Mesothelial cell of epicardium (in vitro differentiated cells): ENCODE measurements around the gene BEAN1. TPM values are rescaled to one million over a fixed set of nuclear protein-coding genes. Genes with fewer than 3 reads are reported as not detected.
A peak's percentile ranks its signal among the peaks of the same experiment; 100 is the strongest.

Experiments used
- DNase-seq, 2 experiments: peaks; one replicate each; pipeline ENCODE4 v3.0.0; 2021; ENCODE audit warnings: low spot score in 2 of 2; ENCODE audit not compliant: unreplicated experiment in 2 of 2
- H3K27ac Mint-ChIP-seq: 2 replicates; pipeline ENCODE4 v1.8.0; 2021; ENCODE audit warnings: mixed read lengths
- H3K27me3 Mint-ChIP-seq: 2 replicates; pipeline ENCODE4 v1.8.0; 2021; ENCODE audit warnings: low read depth, mixed read lengths
- H3K36me3 Mint-ChIP-seq: 2 replicates; pipeline ENCODE4 v1.8.0; 2021; ENCODE audit warnings: mixed read lengths
- H3K4me1 Mint-ChIP-seq: 2 replicates; pipeline ENCODE4 v1.8.0; 2021; ENCODE audit warnings: mixed read lengths
- H3K4me3 Mint-ChIP-seq: 2 replicates; pipeline ENCODE4 v1.8.0; 2021; ENCODE audit warnings: mild to moderate bottlenecking, moderate library complexity, mixed read lengths
- H3K9me3 Mint-ChIP-seq: 2 replicates; pipeline ENCODE4 v1.8.0; 2021; ENCODE audit warnings: mixed read lengths
- total RNA-seq: library from RNA; stranded (reverse); gene quantifications from 3 replicates; pipeline ENCODE4 v1.2.1, GENCODE V29; 2021
- TF ChIP-seq, protein P1 (sequence below): fragments of 200-600 bp; sonication (generic); IDR thresholded peaks from one replicate; pipeline ENCODE4 v1.5.0; 2021; ENCODE audit warnings: antibody characterized with exemption; ENCODE audit not compliant: unreplicated experiment

The BEAN1 gene
- total RNA-seq, 1 donor from 2014 or later: 1.1 TPM

- DNase-seq: no peak
- no peaks in the 10 kb centered on the region for H3K9me3 Mint-ChIP-seq
- H3K4me3 Mint-ChIP-seq: no peak overlapping the region
- no peak overlapping the region for H3K27ac Mint-ChIP-seq
- TF ChIP-seq, protein P1, sequence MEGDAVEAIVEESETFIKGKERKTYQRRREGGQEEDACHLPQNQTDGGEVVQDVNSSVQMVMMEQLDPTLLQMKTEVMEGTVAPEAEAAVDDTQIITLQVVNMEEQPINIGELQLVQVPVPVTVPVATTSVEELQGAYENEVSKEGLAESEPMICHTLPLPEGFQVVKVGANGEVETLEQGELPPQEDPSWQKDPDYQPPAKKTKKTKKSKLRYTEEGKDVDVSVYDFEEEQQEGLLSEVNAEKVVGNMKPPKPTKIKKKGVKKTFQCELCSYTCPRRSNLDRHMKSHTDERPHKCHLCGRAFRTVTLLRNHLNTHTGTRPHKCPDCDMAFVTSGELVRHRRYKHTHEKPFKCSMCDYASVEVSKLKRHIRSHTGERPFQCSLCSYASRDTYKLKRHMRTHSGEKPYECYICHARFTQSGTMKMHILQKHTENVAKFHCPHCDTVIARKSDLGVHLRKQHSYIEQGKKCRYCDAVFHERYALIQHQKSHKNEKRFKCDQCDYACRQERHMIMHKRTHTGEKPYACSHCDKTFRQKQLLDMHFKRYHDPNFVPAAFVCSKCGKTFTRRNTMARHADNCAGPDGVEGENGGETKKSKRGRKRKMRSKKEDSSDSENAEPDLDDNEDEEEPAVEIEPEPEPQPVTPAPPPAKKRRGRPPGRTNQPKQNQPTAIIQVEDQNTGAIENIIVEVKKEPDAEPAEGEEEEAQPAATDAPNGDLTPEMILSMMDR: no peak
- no peaks in the 10 kb centered on the region for H3K36me3 Mint-ChIP-seq
- H3K27me3 Mint-ChIP-seq: peaks cover 15% of the 10 kb centered on the region
- H3K4me1 Mint-ChIP-seq: no peaks in the 10 kb centered on the region
These were observed 44.8 kb downstream of the BEAN1 start for GRCh38 chr16:66471716-66472393.

GRCh38 chr16:66473051-66473571, 46.0 kb downstream of the BEAN1 start:
- peaks cover 13% of the 10 kb centered on the region for H3K27me3 Mint-ChIP-seq
- peaks cover 3% of the 10 kb centered on the region for H3K4me1 Mint-ChIP-seq
- TF ChIP-seq, protein P1: no peak
- no peaks in the 10 kb centered on the region for H3K9me3 Mint-ChIP-seq
- no peak overlapping the region for H3K27ac Mint-ChIP-seq
- no peak for DNase-seq
- no peaks in the 10 kb centered on the region for H3K36me3 Mint-ChIP-seq
- no peak overlapping the region for H3K4me3 Mint-ChIP-seq

DNA sequence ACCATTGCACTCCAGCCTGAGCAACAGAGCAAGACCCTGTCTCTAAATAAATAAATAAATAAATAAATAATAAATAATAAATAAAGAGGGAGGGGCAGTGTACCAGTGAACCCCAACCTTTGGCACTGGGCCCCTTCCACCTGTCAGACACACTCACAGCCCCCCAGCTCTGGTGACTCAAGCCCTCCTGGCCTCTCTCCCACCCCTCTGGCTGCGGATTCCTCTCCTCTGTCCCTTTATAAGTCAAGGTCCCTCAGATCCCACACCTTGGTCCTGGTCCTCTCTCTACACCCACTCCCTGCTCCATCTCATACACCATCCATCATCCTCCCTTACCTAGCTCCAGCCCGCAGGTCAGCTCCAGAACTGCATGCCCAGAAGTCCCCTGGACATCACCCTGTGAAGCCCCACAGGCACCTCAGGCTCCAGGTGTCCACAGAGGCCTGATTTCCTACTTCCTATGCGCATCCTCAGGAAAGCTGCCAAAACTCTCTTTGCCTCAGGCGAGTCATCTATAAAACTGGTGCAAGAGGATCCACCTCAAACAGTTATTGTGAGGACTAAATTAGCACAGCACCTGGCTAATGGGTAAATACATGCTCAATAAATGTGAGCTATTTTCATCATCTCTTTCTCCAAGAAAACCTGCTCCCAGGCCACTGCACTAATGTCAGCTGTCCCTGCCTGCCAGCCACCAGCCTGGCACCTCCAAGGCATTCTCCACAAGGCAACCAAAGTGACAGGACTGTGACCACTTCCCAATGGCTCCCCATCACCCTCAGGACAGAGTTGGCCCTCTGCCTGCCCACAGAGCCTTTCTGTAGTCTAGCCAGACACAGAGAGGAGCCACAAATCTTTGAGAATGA, 46.8 kb downstream of the BEAN1 start:
- Mint-ChIP-seq H3K9me3 (no peaks in the 10 kb centered on the region), H3K4me3 (no peak overlapping the region), H3K27ac (no peak overlapping the region), H3K4me1 (peaks cover 5% of the 10 kb centered on the region), H3K27me3 (peaks cover 8% of the 10 kb centered on the region), H3K36me3 (no peaks in the 10 kb centered on the region)
- TF ChIP-seq, protein P1: no peak
- DNase-seq: peak in 1 of 2 experiments; percentile 10

GRCh38 chr16:66474750-66475199, 47.7 kb downstream of the BEAN1 start:
- DNase-seq: no peak
- Mint-ChIP-seq H3K4me3 (no peak overlapping the region), H3K9me3 (no peaks in the 10 kb centered on the region), H3K27ac (no peak overlapping the region), H3K36me3 (no peaks in the 10 kb centered on the region), H3K27me3 (peaks cover 7% of the 10 kb centered on the region), H3K4me1 (peaks cover 5% of the 10 kb centered on the region)
- TF ChIP-seq, protein P1: no peak

- peak in 1 of 2 experiments; percentile 21 for DNase-seq
- Mint-ChIP-seq H3K4me3 (no peak overlapping the region), H3K27ac (no peak overlapping the region), H3K4me1 (peaks cover 5% of the 10 kb centered on the region), H3K9me3 (no peaks in the 10 kb centered on the region), H3K27me3 (peaks cover 7% of the 10 kb centered on the region), H3K36me3 (no peaks in the 10 kb centered on the region)
- TF ChIP-seq, protein P1: no peak
These were observed 48.1 kb downstream of the BEAN1 start for GRCh38 chr16:66475232-66475631.
